CD4-positive, alpha-beta T cell treated with Interleukin-1 beta for 1 hour (primary cell): ENCODE results near the gene RICTOR.

Experiments
- DNase-seq, 2 donors: peaks; one replicate each; pipeline ENCODE4 v3.0.0-alpha.2; 2020 to 2022

Gene RICTOR

GRCh38 chr5:39074017-39074814, at the start of gene RICTOR:
Gene RICTOR (minus strand): TSS chr5:39074399. CDS start chr5:39074377, 22 bp downstream.
- DNase-seq: peak; percentile 89 to 90

DNA sequence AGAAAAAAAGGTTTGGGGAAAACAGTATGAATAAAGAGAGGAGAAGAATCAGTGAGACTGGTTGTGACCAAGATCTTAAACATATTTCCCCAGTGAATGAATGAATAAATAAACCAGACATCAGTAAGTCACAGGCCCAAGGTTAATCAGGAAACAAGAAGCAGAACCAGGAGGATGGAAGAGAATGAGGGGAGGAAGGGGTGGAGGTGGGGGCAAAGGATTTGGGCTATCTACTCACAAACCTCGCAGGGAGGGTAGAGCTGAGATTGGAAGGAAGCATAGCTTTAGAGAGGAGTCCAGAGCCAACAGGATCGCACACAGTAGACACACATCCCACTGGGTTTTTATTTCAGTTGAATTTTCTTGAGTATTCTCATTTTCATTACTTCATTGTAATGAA, 47.7 kb upstream of the RICTOR start:
- no peak for DNase-seq

- no peak for DNase-seq
Observed at GRCh38 chr5:39121315-39121714, 47.1 kb upstream of the RICTOR start.

DNA sequence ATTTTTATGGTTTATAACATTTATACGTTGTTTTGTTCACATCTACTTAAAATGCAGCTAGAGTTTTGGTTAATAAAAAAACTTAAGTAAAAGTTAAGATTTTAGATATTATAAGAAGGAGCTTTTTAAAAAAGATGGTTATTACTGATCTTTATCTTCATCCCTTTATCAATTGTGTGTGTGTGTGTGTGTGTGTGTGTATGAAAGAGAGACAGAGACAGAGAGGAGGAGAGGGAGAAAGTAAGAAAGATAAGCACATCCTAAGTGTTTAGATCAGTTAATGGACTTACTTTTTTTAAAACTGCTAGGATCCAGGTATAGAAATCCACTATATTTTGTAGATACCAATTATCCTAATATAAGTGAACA, 45.8 kb upstream of the RICTOR start:
- DNase-seq: no peak

GRCh38 chr5:39119404-39120051, 45.3 kb upstream of the RICTOR start:
- DNase-seq: no peak

- DNase-seq: no peak
Observed at GRCh38 chr5:39118638-39119037, 44.4 kb upstream of the RICTOR start.

DNA sequence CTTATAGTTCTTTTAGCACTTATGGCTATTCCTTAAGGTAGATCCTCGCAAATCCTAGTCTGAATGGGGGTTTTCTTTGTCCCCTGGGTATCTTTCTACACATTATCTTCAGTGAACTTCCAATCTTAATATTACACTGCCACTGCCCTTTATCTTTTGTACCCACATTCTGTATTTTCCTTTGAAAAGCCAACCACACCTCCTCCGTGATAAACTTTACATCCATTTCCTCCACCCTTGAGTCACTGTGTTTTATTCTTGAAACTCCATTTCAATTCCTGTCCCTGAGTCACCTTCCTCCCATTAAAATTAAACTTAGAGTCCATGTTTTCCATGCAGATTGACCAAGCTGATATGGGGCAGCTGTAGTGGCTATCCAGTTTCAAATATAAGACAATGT, 43.2 kb upstream of the RICTOR start:
- no peak for DNase-seq

DNA sequence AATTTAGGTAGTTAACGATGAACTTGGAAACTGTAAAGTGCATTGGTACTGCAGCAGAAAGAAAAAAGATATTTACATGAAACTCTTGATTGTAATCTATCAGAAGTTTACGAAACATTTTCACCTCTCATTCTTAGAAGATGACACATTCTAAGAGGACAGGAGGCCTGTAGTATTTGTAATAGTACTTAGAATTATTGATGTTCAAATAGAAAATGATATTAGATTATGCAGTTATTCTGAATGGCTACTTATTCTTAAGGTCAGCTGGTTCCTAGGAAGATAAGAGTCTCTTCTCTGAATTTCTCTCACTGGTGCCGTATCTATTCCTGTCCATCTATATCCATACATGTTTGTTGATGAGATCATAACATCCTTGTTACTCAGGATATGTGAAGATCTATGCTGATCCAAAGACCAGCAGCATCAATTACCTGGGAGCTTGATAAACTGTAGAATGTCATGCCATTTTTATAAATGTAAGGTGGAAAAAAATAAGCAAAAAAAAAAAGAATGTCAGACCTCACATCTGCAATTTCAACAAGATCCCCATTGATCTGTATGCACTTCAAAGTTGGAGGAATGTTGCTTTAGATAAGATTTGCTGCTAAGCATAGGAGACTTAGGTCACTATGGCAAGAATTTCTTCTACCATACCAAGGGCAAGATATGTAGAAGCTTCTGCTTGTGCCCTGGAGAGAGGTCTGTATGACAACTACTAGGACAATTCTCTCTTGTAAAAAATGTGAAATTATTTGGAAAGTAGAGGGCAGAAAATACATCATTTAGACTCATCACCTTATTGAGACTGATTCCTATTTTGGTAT, 42.4 kb upstream of the RICTOR start:
- no peak for DNase-seq

- no peak for DNase-seq
Observed at GRCh38 chr5:39115644-39116343, 41.6 kb upstream of the RICTOR start.

DNA sequence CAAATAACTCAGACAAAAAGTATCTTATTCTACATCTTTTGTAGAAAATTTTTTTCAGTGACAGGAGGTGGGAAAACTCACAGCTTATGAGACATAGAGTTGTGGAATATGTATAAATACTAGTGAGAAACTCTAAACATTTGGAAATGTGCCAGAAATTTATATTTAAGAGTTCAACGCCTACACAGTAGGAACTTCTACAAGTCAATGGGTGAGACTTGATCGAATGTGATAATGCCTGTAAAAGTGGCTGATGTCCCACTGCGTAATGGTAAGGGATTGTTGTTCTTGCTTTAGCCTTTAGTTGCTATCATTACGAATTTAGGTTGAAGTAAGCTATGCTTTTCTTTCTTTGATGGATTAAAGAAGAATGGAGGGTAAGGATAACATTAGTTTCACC, 40.0 kb upstream of the RICTOR start:
- DNase-seq: no peak

DNA sequence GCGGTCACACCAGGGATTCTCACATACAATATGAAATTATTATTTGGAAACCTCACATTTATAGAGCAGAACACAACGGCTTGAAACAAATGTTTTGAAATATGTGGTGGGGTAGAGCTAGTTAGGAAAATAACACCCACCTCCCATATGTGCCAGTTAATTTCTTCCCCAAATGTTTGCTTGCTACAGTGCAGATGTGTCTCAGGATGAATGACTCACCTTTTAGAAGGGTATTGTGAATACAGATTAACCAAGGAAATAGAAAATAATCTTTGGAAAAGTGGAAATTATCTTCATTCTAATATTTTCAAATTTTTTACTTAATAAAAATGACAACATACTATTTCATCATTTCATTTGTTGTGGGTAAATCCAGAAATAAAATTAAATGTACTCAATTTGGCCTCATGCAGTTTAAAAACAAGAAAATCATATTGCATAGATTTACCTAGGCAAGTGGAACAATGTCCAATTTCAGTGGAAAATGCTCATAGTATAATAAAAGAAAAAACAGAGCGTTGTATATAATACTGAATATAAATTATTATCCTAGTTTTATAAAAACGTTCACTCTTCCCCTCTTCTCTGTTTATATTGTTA, 39.3 kb upstream of the RICTOR start:
- no peak for DNase-seq

GRCh38 chr5:39109606-39110005, 35.4 kb upstream of the RICTOR start:
- no peak for DNase-seq

DNA sequence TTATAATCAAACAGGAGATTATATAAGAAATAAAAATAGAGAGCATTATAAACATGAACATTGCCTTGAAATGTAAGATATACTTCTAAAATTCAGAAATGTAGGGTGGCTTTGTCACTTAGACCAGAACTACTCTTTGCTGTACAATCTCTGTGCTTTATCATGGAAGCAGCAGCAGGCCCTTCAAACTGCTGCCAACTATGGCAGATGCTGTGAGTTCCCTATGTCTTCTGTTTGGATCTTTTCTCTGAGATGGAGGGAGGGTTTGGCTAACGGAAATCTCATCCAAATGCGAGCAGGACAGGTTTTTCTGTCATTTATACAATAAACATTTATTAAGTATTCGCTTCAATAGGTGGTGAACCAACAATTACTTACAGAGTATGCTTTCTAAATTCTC, 34.8 kb upstream of the RICTOR start:
- DNase-seq: no peak

DNA sequence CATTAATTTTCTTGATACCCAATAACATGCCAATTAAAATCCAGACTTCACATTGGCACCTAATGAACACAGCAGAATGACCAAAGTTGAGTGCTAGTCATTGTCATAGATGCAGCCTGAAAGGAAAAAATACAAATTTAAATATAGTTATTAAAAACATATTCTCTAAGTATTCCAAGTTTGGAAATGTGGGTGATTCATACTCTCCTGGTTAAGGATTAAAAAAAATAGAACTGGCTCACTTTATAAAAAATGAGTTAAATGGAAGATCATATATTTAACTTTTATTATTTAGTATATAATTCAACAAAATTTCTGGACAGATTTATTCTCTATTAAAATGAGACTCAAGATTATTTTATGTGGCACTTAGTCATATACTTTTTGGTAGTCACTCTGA, 33.2 kb upstream of the RICTOR start:
- no peak for DNase-seq

DNA sequence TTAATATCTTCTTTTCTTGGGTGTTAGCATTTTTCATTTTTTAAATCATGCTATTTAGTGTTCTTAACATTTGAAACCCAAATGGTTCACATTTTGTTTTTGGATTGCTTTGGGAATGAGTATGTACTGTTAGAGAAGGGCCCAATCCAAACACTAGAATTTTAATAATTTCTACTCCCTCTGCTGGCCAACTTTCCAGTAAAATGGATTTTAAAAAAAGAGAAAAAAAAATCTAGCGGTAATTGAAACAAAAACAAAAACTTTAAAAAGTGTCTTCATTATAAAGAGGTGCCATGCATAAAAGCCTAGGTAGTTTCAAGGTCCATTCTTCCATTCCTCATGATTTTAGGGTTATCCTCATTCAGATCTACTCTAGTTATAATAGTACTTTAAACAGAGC, 32.1 kb upstream of the RICTOR start:
- no peak for DNase-seq

- DNase-seq: no peak
Observed at GRCh38 chr5:39104221-39104620, 30.0 kb upstream of the RICTOR start.

DNA sequence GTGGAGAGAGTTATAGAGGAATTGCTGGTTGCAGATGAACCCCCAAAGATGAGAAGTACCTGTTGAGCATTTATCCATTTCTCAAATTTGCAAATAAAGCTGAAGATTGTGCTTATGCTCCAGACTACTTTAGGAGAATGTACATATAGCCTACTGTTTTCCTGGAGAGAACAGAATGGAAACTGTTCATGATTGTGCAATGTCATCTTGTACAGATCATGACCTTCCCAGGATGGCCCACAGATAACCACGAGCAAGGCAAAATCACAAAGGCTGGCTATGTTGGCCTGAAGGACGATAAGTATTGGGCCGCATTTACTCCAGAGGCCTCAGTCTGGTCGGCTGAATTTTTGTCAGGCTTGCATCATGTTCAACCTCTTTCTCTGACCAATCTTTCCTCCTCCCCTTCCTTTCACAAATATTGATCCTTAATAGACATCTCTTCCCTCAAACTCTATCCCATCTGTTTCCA, 28.5 kb upstream of the RICTOR start:
- DNase-seq: no peak

GRCh38 chr5:39100851-39101396, 26.7 kb upstream of the RICTOR start:
- DNase-seq: no peak

DNA sequence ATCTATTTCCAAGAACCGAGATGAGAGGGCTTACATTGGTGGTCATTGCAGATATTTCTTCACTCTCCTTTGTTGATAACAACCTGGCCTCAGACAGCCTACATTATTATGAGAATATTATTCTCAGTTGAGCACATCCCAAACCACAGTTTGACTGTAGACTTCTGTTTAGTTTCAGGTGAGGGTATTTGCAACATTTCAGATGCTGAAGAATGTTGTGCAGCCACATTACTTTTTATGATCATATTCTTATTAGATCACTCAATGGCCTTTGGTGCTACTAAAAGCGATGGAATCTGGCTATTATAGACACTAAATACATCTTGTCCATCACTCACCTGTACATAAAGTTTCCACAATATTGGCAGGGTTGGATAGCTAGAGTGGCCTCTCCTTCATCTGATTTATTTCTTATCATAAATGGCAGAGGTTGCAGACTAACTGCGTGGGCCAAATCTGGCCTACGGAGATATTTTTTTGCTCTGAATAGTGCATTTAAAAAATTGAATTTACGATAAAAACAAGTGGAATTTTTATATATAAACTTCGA, 26.2 kb upstream of the RICTOR start:
- no peak for DNase-seq

- no peak for DNase-seq
Observed at GRCh38 chr5:39099831-39100230, 25.6 kb upstream of the RICTOR start.

GRCh38 chr5:39093352-39093751, 19.2 kb upstream of the RICTOR start:
- no peak for DNase-seq
